Caki2 (cell line): ENCODE results near the gene MAST2. TPM values are rescaled to one million over a fixed set of nuclear protein-coding genes. Genes with fewer than 3 reads are reported as not detected.

Experiments
- DNase-seq: peaks from one replicate; pipeline ENCODE4 v3.0.0-alpha.2; 2015; ENCODE audit warnings: low read depth
- in situ Hi-C: cut with HindIII; loops from 2 replicates; pipeline ENCODE4 v1.10.0; 2016; ENCODE audit warnings: low sequenced_read_pairs, low pct_unique_long_range_greater_than_20kb, mixed read lengths
- total RNA-seq: library from RNA; depleted of rRNA; stranded (reverse); fragments of >200 nt; shearing (Covaris generic); gene quantifications from 2 replicates; pipeline ENCODE4 v1.2.3, GENCODE V29; 2014; ENCODE audit warnings: low replicate concordance

The MAST2 gene
- total RNA-seq, 1 experiment from 2014 or later = 27.5 TPM

DNA sequence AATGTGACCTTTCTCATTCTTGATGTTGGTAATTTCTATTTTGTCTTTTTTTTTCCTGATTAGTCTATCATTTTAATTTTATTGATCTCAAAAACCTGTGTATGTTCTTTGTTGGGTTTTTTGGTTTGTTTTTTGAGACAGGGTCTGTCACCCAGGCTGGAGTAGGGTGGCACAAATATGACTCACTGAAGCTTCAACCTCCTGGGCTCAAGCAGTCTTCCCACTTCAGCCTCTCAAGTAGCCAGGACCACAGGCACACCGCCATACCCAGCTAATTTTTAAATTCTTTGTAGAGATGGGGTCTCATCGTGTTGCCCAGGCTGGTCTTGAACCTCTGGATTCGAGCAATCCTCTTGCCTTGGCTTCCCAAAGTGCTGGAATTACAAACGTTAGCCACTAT is 183.8 kb downstream of the MAST2 start:
- in situ Hi-C loops = no loop called here
- no peak for DNase-seq

DNA sequence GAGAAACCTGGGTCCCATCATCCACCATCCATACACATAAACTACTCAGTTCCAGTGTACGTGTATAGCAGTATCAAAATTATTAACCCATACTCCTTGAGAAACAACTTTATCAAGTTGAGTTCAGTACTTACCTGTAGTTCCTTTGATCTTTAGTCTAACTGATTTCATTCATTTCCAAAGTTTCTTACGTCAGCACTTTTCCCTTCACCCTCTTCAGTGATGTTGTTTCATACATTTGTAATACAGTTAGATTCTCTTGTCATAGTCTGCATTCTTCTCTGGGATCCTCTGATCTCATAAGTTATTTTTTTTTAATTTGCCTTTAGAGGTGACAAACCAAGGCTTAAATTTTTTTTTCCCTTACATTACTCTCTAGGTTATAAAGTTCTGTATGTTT is 185.8 kb downstream of the MAST2 start:
- in situ Hi-C loops = no loop called here
- no peak for DNase-seq

DNA sequence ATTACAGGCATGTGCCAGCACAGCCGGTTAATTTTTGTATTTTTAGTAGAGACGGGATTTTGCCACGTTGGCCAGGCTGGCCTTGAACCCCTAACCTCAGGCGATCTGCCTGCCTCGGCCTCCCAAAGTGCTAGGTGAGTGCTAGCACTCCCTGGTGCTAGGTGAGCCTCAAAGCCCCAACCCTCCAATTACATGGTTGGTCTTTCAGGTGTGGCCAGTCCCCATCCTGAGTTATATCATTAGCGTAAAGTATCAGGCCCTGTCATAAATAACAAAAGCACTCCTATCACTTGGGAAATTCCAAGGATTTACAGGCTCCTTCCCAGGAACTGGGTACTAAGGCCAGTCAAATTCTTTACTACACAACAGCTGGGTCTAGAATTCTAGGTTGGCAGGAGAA is 191.0 kb downstream of the MAST2 start:
- no peak for DNase-seq

DNA sequence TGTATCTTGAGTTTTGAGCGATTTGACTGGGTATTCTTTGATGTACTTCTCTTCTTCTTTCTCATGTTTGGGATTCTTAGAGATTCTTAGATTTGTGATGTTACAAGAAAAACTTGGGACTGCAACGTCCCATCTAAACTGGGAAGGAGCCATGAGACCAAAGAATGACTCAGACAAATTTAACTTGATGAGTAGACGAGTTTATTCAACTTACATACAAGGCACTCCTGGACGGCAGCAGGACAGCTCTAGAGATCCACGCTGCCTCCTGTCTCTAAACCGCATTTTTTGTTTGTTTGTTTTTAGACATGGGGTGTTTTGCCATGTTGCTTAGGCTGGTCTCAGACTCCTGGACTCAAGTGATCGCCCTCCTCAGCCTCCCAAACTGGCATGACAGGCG is 191.9 kb downstream of the MAST2 start:
- in situ Hi-C loops = no loop called here
- DNase-seq = no peak

More for the DNA sequence above, 191.0 kb downstream of the MAST2 start:
- in situ Hi-C loops = no loop called here

DNA sequence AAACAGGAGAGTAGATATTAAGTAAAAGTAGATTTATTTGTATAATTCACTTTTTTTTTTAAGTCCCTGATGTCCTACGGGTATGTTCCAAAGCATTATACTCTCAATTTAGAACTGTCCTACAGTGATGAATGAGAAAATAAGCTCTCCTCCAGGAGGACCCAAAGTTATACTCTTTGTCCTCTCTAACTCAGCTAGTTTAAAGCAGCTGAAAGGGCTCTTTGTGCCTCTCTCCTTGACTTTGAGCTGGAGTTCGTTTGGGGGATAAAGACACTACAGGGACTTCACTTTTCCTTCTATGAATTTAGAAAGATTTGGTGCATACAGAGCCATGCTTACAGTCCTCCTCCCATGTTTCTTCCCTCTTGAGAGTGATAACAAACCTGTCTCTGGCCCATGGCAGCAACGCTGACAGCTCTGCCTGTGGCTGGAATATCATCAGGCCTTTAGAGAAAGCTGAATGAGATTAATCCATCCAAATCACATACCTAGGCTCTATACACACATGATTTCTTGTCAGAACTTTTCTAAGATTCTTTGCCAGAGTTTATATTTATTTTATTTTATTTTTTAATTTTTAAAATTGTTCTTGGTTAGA is 194.7 kb downstream of the MAST2 start:
- no peak for DNase-seq
- in situ Hi-C loops = no loop called here

DNA sequence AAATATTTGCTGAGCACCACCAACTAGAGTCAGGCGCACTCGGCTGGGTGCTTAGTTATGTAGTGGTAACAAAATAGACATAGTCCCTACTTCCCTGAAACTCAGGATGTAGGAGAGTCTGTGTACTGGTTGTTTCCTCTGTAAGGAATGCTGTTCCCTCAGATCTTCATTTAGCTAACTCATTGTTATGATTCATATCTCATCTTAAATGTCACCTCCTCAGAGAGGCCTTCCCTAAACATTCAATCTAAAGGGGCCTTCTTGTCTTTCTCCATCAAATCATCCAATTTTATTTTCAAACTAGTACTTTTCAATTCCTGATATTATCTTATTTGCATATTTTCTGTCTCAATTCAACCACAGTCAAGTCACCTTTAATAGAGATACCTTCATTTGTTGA is 196.1 kb downstream of the MAST2 start:
- in situ Hi-C loops = no loop called here
- DNase-seq = no peak

DNA sequence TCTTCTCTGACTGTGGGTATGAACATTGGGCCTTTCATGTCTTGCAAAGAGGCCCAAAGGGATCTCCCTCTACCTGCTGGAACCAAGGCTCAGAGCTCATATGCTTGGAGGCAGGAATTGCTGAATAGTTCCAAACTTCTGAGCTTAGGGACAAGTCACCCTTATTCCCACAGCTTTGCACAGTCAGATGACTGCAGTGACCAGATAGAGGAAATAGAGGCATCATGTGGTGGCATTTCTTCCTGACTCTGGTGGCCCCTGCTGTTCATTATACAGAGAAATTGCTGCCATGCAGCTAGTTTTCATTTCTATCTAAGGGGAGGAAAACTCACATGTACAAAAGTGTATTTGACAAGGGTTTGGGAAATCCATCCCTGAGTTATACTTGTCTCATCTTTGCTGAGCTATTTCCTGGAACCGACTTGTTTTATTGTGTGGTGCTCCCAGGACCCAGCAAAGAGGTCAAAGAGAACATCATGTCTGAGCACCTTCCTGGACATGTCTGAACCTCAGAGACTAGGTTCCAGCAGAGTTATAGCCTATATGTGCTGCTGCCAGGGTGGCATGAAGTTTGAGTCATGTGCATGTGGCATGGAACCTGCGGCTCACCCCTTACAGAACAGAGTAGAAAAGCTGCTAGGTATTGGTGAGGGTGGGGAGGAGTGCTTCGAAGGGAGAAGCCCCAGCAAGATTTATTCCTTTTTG is 197.8 kb downstream of the MAST2 start:
- in situ Hi-C loops = no loop called here
- no peak for DNase-seq

DNA sequence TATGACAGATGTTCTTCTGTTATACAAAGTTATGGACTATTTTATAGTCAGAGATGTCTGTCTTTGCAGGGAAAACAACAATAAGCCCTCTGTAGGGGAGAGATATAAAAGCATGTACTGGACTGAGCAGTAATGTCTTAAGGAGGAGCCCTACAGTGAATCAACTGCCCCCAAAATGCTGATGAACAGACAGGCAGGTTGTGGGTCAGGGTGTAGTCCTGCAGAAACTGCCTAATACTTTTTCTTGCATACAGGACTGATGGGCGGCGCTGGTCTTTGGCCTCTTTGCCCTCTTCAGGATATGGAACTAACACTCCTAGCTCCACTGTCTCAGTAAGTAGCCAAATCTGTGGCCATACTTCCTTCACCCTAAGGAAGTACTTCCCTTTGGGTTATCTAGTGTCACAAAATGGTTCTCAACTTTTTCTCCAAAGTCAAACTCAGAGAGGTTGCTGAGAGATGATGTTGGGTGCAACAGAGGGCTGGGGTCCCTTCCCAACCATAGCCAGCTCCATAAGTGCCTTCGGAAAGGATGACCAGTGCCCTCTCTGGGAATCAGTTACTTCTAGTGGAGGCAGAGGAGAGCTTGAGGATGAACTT is 199.2 kb downstream of the MAST2 start:
- no peak for DNase-seq
- in situ Hi-C loops = no loop called here

DNA sequence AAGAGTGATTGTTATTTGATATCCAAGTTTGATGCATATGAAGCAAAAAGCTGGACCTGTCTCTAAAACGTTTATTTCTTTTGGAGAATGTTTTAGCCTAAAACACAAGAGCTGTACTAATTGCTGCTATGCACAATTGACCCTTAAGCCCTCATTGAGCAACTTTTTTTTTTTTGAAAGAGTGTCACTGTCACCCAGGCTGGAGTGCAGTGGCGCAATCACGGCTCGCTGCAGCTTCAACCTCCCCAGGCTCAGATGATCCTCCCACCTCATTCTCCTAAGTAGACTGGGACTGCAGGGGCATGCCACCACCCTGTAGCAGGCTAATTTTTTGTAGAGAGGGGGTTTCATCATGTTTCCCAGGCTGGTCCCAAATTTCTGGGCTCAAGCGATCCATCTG is 199.9 kb downstream of the MAST2 start:
- in situ Hi-C loops = no loop called here

DNA sequence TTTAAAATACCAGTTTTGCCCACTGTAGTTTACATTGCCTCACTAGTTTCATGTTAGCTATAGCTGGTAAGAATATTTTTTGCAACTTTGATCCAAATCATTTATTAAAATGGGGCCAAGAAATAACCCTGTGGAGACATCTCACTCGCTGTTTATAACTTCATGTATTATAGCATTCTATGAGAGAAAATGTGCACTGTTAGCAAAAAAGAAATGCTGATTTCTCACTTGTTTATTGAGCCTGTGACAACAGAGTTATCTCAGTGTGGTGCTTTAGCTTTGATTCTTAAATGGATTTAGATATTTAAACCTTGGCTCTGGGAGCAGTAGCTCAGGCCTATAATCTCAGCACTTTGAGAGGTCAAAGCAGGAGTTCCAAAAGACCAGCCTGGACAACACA is 201.1 kb downstream of the MAST2 start:
- in situ Hi-C loops = no loop called here
- no peak for DNase-seq

More for the DNA sequence above, 199.9 kb downstream of the MAST2 start:
- no peak for DNase-seq

DNA sequence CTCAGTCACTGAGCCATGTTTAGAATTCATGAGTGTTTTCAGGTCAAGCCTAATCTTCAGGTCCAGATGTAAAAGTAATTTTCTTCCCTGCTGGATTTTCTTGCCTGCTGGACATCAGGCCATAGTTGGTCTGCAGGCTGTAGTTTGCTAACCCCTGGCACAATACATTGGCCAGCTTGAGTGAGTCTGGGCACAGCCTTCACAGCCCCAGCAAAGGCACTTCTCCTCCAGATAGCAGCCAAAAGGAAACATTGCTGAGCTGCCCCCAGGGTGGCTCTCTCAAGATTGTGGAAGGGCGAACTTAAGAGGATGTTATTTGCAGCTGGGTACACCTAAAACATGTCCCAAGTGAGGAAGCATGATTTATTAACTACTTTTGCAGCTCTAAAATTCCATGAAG is 202.2 kb downstream of the MAST2 start:
- DNase-seq = no peak
- in situ Hi-C loops = no loop called here

DNA sequence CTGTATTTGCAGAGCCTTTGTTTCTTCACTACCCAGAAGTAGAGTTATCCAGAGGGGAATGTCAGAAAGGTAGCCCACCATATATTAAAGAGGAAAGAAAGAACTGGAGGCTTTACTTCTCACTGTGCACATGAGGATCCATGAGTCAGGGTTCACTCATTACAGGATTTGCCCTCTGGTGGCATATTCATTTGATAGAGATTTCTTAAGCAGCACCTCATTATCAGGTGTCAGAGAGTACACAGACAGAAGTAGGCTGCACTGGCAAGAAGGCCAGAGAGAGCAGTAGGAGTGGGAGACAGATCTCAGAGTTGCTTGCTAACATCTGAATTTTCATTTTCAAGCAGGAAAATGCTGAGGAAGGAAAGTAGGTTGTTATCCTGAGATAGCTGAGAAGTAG is 205.2 kb downstream of the MAST2 start:
- DNase-seq = no peak
- in situ Hi-C loops = no loop called here

DNA sequence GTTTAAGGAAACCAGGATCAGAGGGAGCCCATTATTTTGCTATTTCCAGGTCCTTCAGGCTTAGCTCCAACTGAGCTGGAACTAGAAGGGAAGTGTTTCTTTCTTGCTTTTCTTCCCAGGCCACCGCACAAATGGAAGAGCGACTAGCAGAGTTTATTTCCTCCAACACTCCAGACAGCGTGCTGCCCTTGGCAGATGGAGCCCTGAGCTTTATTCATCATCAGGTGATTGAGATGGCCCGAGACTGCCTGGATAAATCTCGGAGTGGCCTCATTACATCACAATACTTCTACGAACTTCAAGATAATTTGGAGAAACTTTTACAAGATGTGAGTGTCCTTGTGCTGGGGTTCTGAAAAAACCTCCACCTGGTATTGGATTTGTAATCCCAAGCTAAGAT is 207.2 kb downstream of the MAST2 start:
- no peak for DNase-seq
- in situ Hi-C loops = no loop called here

DNA sequence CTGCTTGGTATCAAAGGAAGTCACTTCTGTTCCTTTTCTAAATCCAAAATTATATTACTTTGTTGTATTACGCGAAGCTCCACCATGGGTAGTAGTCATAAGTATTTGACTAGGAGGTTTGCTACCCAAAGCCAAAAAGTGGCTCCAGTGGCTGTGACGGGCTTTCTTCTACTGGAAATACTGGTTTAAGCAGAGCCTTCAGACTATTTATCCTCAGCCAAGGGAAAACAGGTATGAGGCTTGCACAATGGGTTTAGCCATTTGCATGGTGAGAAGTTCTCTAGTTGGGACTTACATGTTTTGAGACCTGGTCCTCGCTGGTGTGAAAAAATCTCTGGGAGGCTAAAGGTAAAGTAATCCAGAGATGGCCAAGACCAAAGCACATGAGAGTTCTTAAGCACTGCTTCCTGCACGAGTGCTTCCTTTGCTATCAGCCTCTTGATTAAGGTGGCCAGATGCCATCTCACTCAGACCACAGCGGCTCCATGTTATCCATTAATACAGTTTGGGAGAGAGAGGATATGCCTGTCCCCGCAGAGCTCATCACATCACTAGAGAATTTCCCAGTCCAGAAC is 207.8 kb downstream of the MAST2 start:
- no peak for DNase-seq
- in situ Hi-C loops = no loop called here

DNA sequence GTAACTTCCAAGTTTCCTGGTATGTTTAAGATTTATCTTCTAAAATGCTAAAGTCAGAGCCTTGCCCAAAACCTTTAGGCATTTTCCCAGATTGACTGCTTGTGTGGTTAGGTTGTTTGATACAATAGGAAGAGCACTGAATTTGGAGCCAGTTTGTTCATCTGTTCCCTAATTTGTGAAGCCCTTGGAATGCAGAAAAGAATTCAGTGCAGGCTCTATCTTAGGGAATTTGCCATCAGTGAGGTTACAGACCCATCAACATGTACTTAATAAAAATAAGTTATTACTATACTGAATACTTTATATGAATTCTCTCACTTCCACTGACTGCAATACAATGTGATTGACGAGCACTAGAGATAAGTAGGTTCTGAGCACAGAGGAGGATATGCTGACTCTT is 208.8 kb downstream of the MAST2 start:
- no peak for DNase-seq
- in situ Hi-C loops = no loop called here

DNA sequence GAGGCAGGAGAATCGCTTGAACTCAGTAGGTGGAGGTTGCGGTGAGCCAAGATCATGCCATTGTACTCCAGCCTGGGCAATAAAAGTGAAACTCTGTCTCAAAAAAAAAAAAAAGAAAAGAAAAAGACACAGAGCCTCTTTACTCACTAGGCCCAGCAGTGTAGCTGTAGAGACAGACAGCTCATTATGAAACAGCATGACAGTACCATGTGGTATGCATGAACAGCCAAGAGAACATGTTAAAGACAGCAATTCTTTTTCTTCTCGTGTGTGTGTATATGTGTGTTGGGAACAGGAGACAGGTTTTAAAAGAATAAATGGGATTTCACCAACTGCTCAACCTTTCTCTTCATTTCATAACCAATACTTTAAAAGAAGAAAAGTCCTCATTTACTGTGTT is 210.2 kb downstream of the MAST2 start:
- in situ Hi-C loops = no loop called here

DNA sequence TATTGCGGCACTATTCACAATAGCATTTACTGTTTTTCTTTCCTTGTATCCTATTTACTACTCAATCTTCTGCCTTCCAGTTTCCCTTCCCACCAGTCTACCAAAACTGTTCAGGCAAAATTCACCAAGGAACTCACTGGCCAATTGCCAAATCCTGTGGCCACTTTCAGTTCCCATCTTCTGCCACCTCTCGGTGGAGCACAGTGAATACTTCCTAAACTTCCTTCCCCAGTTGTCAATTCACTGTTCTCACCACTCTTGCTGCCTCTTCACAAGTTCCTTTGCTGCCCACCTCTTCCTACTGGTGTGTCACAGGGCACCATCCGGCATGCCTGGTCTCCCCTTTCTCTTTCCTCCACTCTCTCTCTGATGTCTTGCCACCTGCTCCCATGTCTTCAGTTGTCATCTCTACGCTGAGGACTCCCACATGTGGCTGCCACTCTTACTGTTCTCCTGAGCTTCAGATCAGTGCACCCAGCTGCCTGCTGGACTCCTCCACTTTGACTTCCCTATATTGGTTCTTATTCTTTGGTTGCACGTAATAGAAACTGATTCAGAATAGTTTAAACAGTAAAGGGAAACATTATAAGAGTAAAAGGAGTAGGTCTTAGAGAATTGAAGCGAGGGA is 214.6 kb downstream of the MAST2 start:
- DNase-seq = no peak
- in situ Hi-C loops = no loop called here

More for the DNA sequence above, 210.2 kb downstream of the MAST2 start:
- no peak for DNase-seq

DNA sequence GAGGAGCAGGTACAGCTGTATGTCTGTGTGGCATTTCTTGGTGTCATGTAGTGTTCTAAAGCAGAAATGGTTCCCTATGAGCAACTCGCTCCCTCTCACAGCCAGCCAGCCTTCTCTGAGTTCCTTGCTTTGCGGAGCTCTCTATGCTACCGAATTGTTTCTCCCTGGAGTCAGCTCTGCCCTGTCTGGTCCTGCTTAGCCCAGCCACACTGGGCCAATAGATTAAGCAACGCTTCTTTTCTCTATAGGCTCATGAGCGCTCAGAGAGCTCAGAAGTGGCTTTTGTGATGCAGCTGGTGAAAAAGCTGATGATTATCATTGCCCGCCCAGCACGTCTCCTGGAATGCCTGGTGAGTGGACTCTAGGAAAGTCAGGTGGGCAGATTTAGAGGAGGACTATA is 215.9 kb downstream of the MAST2 start:
- in situ Hi-C loops = no loop called here
- no peak for DNase-seq

DNA sequence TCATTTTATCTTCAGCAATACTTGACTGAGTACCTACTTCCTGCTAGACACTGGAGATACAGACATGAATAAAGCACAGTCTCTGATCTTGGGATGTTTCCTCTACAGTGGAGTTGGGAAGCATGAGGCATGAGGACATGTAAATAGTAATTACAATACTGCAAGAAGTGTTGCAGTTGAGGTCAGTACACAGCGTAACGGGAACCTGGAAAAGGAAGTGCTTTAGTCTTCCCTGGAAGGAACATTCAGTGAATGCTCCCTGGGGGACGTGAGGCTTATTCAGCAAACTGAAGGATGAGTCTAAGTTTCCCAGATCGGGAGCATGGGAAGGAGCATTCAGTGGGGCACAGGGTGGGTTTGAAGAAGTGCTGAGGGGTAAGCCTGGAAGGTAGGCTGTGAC is 216.6 kb downstream of the MAST2 start:
- no peak for DNase-seq
- in situ Hi-C loops = no loop called here
